Measurements from ENCODE around the gene NEDD9. TPM values are rescaled to one million over a fixed set of nuclear protein-coding genes. Genes with fewer than 3 reads are reported as not detected.
A peak's percentile ranks its signal among the peaks of the same experiment; 100 is the strongest.

Gene NEDD9
- total RNA-seq, 4 donors from 2014 or later = 34.6 to 82.7 (median 72.3) TPM

DNA sequence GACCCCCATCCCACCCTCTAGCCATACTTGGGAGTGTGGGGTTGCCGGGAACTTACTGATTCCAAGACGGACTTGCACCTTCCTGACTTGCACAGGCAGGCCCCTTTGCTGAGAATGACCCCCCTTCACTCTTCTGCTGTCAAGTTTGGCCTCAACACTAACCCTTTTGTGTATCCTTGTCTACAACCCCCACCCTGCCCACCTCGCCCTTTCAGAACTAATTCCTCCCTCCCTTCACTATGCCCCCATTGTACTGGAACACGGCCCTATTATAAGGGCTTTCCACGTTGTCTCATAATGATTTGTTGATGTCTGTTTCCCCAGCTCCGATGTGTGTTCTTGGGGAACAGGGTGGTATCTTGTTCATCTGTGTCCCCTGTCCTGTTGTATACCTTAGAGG is 4.4 kb upstream of the NEDD9 start:
- Histone ChIP-seq H3K27me3 (no peaks in the 10 kb centered on the region), H3K9me3 (no peaks in the 10 kb centered on the region), H3K36me3 (no peaks in the 10 kb centered on the region), H3K4me1 (peaks cover 7 to 20% (median 13%) of the 10 kb centered on the region in 4 donors), H3K4me3 (no peak overlapping the region), H3K27ac (no peak overlapping the region)
- no peak for TF ChIP-seq POLR2AphosphoS5 (IDR thresholded peaks at IDR 0.05)
- TF ChIP-seq POLR2A (IDR thresholded peaks at IDR 0.05) = no peak
- TF ChIP-seq EP300 (IDR thresholded peaks at IDR 0.05; ENCODE audit: low read depth) = no peak
- TF ChIP-seq, protein P1, sequence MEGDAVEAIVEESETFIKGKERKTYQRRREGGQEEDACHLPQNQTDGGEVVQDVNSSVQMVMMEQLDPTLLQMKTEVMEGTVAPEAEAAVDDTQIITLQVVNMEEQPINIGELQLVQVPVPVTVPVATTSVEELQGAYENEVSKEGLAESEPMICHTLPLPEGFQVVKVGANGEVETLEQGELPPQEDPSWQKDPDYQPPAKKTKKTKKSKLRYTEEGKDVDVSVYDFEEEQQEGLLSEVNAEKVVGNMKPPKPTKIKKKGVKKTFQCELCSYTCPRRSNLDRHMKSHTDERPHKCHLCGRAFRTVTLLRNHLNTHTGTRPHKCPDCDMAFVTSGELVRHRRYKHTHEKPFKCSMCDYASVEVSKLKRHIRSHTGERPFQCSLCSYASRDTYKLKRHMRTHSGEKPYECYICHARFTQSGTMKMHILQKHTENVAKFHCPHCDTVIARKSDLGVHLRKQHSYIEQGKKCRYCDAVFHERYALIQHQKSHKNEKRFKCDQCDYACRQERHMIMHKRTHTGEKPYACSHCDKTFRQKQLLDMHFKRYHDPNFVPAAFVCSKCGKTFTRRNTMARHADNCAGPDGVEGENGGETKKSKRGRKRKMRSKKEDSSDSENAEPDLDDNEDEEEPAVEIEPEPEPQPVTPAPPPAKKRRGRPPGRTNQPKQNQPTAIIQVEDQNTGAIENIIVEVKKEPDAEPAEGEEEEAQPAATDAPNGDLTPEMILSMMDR (IDR thresholded peaks at IDR 0.05) = no peak
- DNase-seq = no peak
- intact Hi-C loops (cut with DNase I; ENCODE audit: low total_unique reads) = no loop called here
- in situ Hi-C loops (cut with MboI; ENCODE audit: low pct_ligation_motif_present in 1 of 4, low pct_unique_long_range_greater_than_20kb in 1 of 4, low sequenced_read_pairs in 3 of 4) = no loop called here
- WGBS, 2 donors (ENCODE audit: low coverage in 1 of 2) = 90 to 91% methylated on average over 4 to 6 of the region's 6 CpGs

DNA sequence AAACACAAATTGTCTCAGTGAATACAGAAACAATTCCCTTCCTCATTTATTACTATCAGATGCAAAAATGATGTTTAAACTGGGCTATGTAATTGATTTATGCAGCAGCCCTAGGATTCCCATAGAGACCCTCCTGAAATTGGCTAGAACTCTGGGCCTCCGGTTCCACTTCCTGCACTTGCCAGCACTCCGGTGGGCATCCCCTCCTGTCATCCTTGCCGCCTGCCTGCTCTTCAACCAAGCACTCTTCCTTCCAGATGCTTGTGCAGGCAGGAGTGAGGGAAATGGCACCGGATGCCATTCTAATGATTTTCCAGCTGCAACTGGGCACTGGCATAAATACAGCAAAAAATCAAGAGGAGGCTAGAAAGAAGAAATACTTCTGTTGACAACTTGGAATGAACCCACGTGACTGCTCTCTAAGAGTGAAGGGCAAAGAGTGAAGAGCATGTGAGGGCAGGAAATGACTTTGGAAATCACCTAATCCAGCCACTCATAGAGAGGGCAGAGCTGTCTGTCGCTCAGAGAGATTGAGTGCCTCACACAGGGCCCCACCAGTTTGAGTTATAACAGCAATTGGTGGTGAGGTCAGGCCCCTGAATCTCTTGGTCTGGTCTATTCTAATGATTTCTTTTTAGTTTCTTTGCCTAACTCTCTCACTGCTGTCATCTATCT is 3.7 kb upstream of the NEDD9 start:
- Histone ChIP-seq H3K27me3 (no peaks in the 10 kb centered on the region), H3K9me3 (no peaks in the 10 kb centered on the region), H3K27ac (peak overlapping the region in 1 of 4 donors; percentile 19), H3K36me3 (no peaks in the 10 kb centered on the region), H3K4me3 (no peak overlapping the region), H3K4me1 (peaks cover 7 to 20% (median 13%) of the 10 kb centered on the region in 4 donors)
- TF ChIP-seq POLR2A (IDR thresholded peaks at IDR 0.05) (no peak), POLR2AphosphoS5 (IDR thresholded peaks at IDR 0.05) (no peak), EP300 (IDR thresholded peaks at IDR 0.05; ENCODE audit: low read depth) (no peak)
- TF ChIP-seq, protein P1 (IDR thresholded peaks at IDR 0.05) = no peak
- intact Hi-C loops (cut with DNase I; ENCODE audit: low total_unique reads) = no loop called here
- in situ Hi-C loops (cut with MboI; ENCODE audit: low pct_ligation_motif_present in 1 of 4, low pct_unique_long_range_greater_than_20kb in 1 of 4, low sequenced_read_pairs in 3 of 4) = no loop called here
- no peak for DNase-seq
- WGBS, 2 donors (ENCODE audit: low coverage in 1 of 2) = 57 to 66% methylated on average over 2 to 6 of the region's 6 CpGs

DNA sequence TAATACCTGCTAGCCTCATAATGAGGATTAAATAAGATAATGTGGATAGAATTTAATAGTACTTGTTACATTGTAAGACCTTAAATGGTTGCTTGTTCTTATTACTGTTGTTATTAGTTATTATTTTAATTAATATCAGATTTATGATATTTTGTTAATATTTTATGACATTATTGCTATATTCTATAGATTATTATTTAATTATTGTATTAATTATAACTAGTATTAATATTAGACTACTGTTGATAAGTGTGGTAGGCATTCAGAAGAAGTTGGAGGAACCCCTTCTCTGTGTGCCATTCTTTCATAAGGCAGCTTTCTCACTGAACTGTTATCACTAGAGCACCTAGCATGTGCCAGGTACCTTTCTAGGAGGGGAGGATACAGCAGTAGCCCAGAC is 2.6 kb upstream of the NEDD9 start:
- DNase-seq = no peak
- intact Hi-C loops (cut with DNase I; ENCODE audit: low total_unique reads) = no loop called here
- TF ChIP-seq EP300 (IDR thresholded peaks at IDR 0.05; ENCODE audit: low read depth) = no peak
- TF ChIP-seq, protein P1 (IDR thresholded peaks at IDR 0.05) = no peak
- no peak for TF ChIP-seq POLR2AphosphoS5 (IDR thresholded peaks at IDR 0.05)
- no peak for TF ChIP-seq POLR2A (IDR thresholded peaks at IDR 0.05)
- Histone ChIP-seq H3K4me1 (peaks cover 7 to 29% (median 15%) of the 10 kb centered on the region in 4 donors), H3K9me3 (no peaks in the 10 kb centered on the region), H3K27me3 (no peaks in the 10 kb centered on the region), H3K27ac (no peak overlapping the region), H3K4me3 (no peak overlapping the region), H3K36me3 (no peaks in the 10 kb centered on the region)
- in situ Hi-C loops (cut with MboI; ENCODE audit: low pct_ligation_motif_present in 1 of 4, low pct_unique_long_range_greater_than_20kb in 1 of 4, low sequenced_read_pairs in 3 of 4) = no loop called here

DNA sequence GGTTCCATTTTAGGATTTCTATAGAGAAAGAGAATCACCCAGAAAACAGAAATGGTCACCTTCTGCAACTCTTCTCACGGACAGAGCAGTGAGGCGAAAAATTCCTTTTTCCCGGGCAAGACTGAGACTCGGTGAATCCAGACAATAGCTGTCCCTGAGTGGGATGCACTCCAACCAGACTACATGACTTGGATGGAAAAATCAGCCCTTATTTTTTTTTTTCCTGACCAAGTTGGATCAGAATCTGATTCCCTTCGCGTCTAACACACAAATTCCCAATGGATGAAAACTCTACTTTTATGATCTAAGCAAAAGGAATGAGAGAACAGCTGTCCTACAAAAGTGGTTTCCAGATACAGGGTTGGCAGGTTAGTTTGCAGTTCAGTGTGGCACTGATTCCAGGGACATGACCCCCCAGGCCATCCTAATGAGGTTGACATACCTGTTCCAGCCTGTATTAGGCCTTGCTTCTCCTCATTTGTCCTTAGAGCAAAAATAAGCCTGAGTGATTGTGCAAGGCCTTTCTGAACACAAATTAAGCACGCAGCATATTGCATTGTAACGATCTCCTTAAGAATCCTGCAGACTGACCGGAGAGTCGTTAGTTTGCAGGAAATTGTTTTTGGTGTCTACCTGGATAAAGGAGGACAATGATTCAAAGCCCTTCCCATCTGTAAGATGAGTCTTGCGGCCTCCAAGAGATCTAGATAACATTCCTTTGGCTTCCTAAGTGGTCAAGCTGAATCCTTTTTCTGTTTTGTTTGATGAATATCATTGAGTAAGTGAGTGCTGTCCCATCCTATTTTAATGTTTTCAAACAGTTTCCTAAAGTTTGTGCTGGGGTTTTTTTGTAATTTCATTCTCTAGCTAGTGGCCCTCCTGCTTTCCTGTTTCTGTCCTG is 1.5 kb upstream of the NEDD9 start:
- H3K4me3 ChIP-seq = no peak overlapping the region
- no peaks in the 10 kb centered on the region for H3K36me3 ChIP-seq
- TF ChIP-seq EP300 (IDR thresholded peaks at IDR 0.05; ENCODE audit: low read depth) = no peak
- TF ChIP-seq POLR2A (IDR thresholded peaks at IDR 0.05) = no peak
- TF ChIP-seq, protein P1 (IDR thresholded peaks at IDR 0.05) = no peak
- no peak for TF ChIP-seq POLR2AphosphoS5 (IDR thresholded peaks at IDR 0.05)
- no peaks in the 10 kb centered on the region for H3K9me3 ChIP-seq
- peak overlapping the region; percentile 89 to 94 (median 93) for H3K27ac ChIP-seq
- H3K4me1 ChIP-seq = peaks cover 7 to 32% (median 16%) of the 10 kb centered on the region in 4 donors
- no peaks in the 10 kb centered on the region for H3K27me3 ChIP-seq
- intact Hi-C loops (cut with DNase I; ENCODE audit: low total_unique reads) (no loop called here), in situ Hi-C loops (cut with MboI; ENCODE audit: low pct_ligation_motif_present in 1 of 4, low pct_unique_long_range_greater_than_20kb in 1 of 4, low sequenced_read_pairs in 3 of 4) (no loop called here)
- DNase-seq = no peak
- 89 to 90% methylated on average over 11 of the region's 11 CpGs for WGBS, 2 donors (ENCODE audit: low coverage in 1 of 2)
